HEK293T (cell line): ENCODE data around the gene CPNE2.
A peak's percentile ranks its signal among the peaks of the same experiment; 100 is the strongest.
"Not testable (repeated sequence)": the region's sequence is repeated elsewhere in the genome, so short reads cannot be mapped to it uniquely, and the experiment has no call there.

Experiments
- CTCF ChIA-PET: fragments of 350-600 bp; formaldehyde crosslinking; extraction: SDS; loops from one replicate; lab custom pipeline; 2021; ENCODE audit warnings: antibody characterized with exemption, inconsistent platforms; lab: Yijun Ruan, JAX
- POLR2A ChIA-PET: fragments of 350-600 bp; formaldehyde crosslinking; extraction: SDS; loops from one replicate; lab custom pipeline; 2020; ENCODE audit warnings: antibody characterized with exemption, inconsistent platforms; lab: Yijun Ruan, JAX
- DNase-seq: peaks from one replicate; pipeline ENCODE4 v3.0.0; 2012; ENCODE audit warnings: mixed read lengths; ENCODE audit errors: extremely low spot score
- ARNT ChIP-seq: fragments of 450-650 bp; IDR thresholded peaks from 2 replicates; pipeline ENCODE4 v1.6.1; 2017; ENCODE audit warnings: mild to moderate bottlenecking
- BHLHE40 ChIP-seq: fragments of 450-650 bp; IDR thresholded peaks from 2 replicates; pipeline ENCODE4 v1.6.1; 2016; ENCODE audit warnings: mild to moderate bottlenecking, moderate library complexity, borderline replicate concordance
- CTBP1 ChIP-seq: fragments of 450-650 bp; IDR thresholded peaks from 2 replicates; pipeline ENCODE4 v1.6.1; 2016; ENCODE audit warnings: borderline replicate concordance
- ELF4 ChIP-seq: fragments of 450-650 bp; IDR thresholded peaks from 2 replicates; pipeline ENCODE4 v1.6.1; 2017; ENCODE audit warnings: antibody characterized with exemption
- FOXA1 ChIP-seq: fragments of 450-650 bp; IDR thresholded peaks from 2 replicates; pipeline ENCODE4 v1.6.1; 2016; ENCODE audit warnings: mild to moderate bottlenecking
- FOXK2 ChIP-seq: fragments of 450-650 bp; IDR thresholded peaks from 2 replicates; pipeline ENCODE4 v1.6.1; 2016; ENCODE audit warnings: mild to moderate bottlenecking
- FOXM1 ChIP-seq: fragments of 450-650 bp; IDR thresholded peaks from 2 replicates; pipeline ENCODE4 v1.6.1; 2017; ENCODE audit warnings: mild to moderate bottlenecking, borderline replicate concordance
- HDGF ChIP-seq: fragments of 450-650 bp; IDR thresholded peaks from 2 replicates; pipeline ENCODE4 v1.6.1; 2017; ENCODE audit warnings: antibody characterized with exemption, borderline replicate concordance
- L3MBTL2 ChIP-seq: fragments of 450-650 bp; conservative IDR thresholded peaks from 2 replicates; pipeline ENCODE4 v1.6.1; 2016; ENCODE audit warnings: mild to moderate bottlenecking
- LEF1 ChIP-seq: fragments of 450-650 bp; IDR thresholded peaks from 2 replicates; pipeline ENCODE4 v1.6.1; 2017; ENCODE audit warnings: mild to moderate bottlenecking, borderline replicate concordance
- NFRKB ChIP-seq: fragments of 450-650 bp; IDR thresholded peaks from 2 replicates; pipeline ENCODE4 v1.6.1; 2016; ENCODE audit warnings: mild to moderate bottlenecking, moderate library complexity
- PKNOX1 ChIP-seq: fragments of 450-650 bp; IDR thresholded peaks from 2 replicates; pipeline ENCODE4 v1.6.1; 2016
- SP1 ChIP-seq: fragments of 450-650 bp; IDR thresholded peaks from 2 replicates; pipeline ENCODE4 v1.6.1; 2017
- SUZ12 ChIP-seq: fragments of 450-650 bp; IDR thresholded peaks from 2 replicates; pipeline ENCODE4 v1.6.1; 2016; ENCODE audit warnings: mild to moderate bottlenecking
- TARDBP ChIP-seq: fragments of 450-650 bp; IDR thresholded peaks from 2 replicates; pipeline ENCODE4 v1.6.1; 2016
- ZNF384 ChIP-seq: fragments of 450-650 bp; IDR thresholded peaks from 2 replicates; pipeline ENCODE4 v1.6.1; 2016

Gene CPNE2

DNA sequence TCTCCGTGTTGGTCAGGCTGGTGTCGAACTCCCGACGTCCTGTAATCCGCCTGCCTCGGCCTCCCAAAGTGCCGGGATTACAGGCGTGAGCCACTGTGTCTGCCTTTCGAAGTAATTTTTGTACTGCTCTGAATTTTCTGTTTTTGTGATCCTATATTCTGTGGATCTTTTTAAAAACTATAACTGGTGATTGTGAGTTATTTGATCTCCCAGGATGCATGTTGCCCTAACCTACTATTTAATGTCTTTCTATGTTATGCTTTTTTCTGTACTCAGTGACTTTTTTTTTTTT, 96.3 kb downstream of the CPNE2 start:
- no peak for TF ChIP-seq CTBP1
- TF ChIP-seq ZNF384: peak; percentile 83
- CTCF ChIA-PET: no interaction called here
- POLR2A ChIA-PET: interaction anchor here (1.1 kb wide), 1 partner anchor 53 kb away, joined by 4 read pairs; no protein-coding TSS in a partner anchor
- no peak for DNase-seq

GRCh38 chr16:57189527-57189926, 97.1 kb downstream of the CPNE2 start:
- DNase-seq, CTCF ChIA-PET, POLR2A ChIA-PET: not testable (repeated sequence)

- TF ChIP-seq CTBP1 (no peak), L3MBTL2 (no peak), BHLHE40 (no peak), ELF4 (no peak), HDGF (no peak), ZNF384 (no peak), PKNOX1 (no peak), LEF1 (no peak), FOXA1 (no peak), NFRKB (no peak), FOXM1 (no peak), SUZ12 (no peak), ARNT (no peak), FOXK2 (no peak), TARDBP (no peak), SP1 (no peak)
- DNase-seq: no peak
- CTCF ChIA-PET: no interaction called here
- POLR2A ChIA-PET: no interaction called here
Measured at GRCh38 chr16:57190136-57190535, 97.8 kb downstream of the CPNE2 start.

- ChIA-PET POLR2A (no interaction called here), CTCF (no interaction called here)
- no peak for DNase-seq
- TF ChIP-seq SP1 (no peak), TARDBP (no peak), NFRKB (no peak), PKNOX1 (no peak), SUZ12 (no peak), LEF1 (no peak), HDGF (no peak)
Measured at GRCh38 chr16:57191056-57191571, 98.7 kb downstream of the CPNE2 start.

DNA sequence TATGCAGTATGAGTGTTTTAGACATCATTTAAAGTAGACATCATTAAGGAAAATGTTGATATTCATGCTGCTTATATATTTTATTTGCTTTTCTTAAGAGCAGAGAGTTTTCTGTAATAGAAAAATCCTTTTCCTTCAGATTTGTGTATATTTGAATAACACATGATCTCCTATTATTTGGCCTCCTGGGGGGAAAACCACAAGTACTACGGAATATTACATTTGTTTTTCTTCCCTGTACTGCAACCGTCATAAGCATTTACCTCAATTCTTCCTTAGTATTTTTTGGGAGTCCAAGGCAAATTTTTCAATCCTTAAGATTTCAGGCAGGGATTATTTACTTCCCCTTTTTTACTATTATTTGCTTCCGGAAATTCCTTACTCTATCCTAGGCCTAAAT, 99.8 kb downstream of the CPNE2 start:
- POLR2A ChIA-PET: no interaction called here
- no peak for DNase-seq
- no peak for TF ChIP-seq FOXK2
- TF ChIP-seq ZNF384: no peak
- TF ChIP-seq L3MBTL2: no peak
- TF ChIP-seq SUZ12: no peak
- no peak for TF ChIP-seq HDGF
- TF ChIP-seq PKNOX1: no peak
- no peak for TF ChIP-seq TARDBP
- CTCF ChIA-PET: no interaction called here

DNA sequence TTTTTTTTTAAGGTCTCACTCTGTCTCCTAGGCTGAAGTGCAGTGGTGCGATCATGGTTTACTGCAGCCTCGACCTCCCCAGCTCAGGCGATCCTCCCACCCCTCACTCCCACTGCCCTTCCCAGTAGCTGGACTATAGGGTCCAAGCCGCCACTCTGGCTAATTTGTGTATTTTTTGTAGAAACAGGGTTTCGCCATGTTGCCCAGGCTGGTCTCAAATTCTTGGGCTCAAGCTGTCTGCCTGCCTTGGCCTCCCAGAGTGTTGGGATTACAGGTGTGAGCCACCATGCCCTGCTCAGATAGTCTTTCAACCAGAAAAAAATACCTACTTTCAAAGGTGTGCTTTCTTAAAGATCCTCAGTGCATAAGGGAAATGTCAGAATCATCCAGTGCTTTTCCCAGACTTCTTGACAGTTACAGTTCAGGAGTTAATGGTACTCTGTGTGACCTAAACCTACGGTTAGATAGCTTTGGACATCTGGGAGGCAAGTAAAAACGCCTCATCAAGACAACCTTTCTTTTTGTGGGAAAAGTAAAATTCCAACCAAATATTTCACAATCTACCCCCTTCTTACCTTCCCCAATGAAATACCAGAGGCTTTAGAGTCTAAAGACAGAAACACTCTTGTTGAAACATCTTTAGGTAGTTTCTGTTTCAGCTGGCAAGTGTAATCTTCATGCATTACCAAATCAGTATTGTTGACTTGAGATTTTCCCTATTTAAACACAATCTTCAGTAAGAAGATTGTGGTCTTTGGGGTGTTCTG, 100.5 kb downstream of the CPNE2 start:
- no peak for DNase-seq
- POLR2A ChIA-PET: no interaction called here
- CTCF ChIA-PET: no interaction called here
- TF ChIP-seq ARNT: no peak

- DNase-seq: no peak
- CTCF ChIA-PET: no interaction called here
- POLR2A ChIA-PET: interaction anchor here (1.7 kb wide), 1 partner anchor 102 kb away, joined by 4 read pairs; the partner anchor contains the start of gene CPNE2
- TF ChIP-seq CTBP1: no peak
- no peak for TF ChIP-seq HDGF
- no peak for TF ChIP-seq L3MBTL2
- no peak for TF ChIP-seq FOXA1
- TF ChIP-seq FOXK2: no peak
- no peak for TF ChIP-seq ARNT
- TF ChIP-seq TARDBP: no peak
- no peak for TF ChIP-seq LEF1
- no peak for TF ChIP-seq NFRKB
- TF ChIP-seq SP1: no peak
- no peak for TF ChIP-seq ZNF384
- no peak for TF ChIP-seq BHLHE40
- no peak for TF ChIP-seq SUZ12
- no peak for TF ChIP-seq ELF4
- TF ChIP-seq PKNOX1: no peak
- no peak for TF ChIP-seq FOXM1
Measured at GRCh38 chr16:57194512-57194911, 102.1 kb downstream of the CPNE2 start.
